OCI-LY7 (cell line): ENCODE results near the gene RPUSD1.

Experiments used
- EZH2phosphoT487 ChIP-seq: fragments of 200-600 bp; sonication (generic); IDR thresholded peaks from 2 replicates; pipeline ENCODE4 v1.6.1; 2018; ENCODE audit warnings: low read depth, borderline replicate concordance, mild to moderate bottlenecking, mixed run types, antibody characterized with exemption, low read length, moderate library complexity, mixed read lengths
- TF ChIP-seq, protein P1 (sequence below): fragments of 200-600 bp; sonication (generic); conservative IDR thresholded peaks from 2 replicates; pipeline ENCODE4 v1.5.1; 2014; ENCODE audit warnings: mild to moderate bottlenecking, antibody characterized with exemption, low read length, moderate library complexity, mixed read lengths

DNA sequence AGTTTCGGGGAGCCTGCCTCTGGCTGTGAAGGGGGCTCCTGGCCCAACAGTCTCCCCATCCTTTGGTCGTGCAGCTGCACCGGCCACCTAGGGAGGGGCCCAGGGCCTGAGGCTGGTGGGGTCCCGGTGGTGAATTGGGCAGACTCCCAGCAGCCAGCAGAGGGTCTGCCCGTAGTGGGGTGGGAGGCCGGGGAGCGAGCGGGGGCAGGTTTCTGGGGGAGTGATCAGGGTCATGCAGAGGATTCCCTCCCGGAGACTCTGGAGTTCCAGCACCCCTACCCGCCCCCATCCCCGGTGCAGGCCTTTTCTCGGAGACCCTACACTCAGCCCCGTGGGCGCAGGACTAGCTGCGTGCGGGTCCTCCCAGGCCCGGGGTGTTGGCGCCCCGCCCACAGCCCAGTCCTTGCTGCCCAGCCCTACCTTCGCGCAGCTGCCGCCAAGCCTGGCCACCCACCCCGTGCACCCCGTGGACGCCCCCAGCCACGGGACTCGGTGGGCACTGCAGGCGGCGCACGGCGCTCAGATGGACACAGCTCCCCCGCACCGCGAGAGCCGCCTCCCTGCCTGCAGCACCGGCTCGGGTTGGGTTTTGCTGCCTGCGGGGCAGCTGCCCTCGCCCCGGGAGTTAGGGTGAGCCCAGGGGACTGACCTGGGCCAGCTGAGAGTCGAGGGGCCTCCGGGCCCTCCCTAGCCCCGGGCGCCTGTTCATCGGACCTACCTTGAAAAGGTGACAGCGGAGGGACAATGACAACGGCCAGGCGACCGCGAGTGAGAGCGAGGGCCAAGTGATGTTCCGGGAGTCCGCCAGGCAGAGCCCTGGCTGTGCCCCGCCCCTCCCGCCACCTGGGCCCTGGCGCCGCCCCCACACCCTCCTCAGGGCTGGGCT is 12.0 kb upstream of the RPUSD1 start, which contains the start of gene GNG13:
- TF ChIP-seq, protein P1, sequence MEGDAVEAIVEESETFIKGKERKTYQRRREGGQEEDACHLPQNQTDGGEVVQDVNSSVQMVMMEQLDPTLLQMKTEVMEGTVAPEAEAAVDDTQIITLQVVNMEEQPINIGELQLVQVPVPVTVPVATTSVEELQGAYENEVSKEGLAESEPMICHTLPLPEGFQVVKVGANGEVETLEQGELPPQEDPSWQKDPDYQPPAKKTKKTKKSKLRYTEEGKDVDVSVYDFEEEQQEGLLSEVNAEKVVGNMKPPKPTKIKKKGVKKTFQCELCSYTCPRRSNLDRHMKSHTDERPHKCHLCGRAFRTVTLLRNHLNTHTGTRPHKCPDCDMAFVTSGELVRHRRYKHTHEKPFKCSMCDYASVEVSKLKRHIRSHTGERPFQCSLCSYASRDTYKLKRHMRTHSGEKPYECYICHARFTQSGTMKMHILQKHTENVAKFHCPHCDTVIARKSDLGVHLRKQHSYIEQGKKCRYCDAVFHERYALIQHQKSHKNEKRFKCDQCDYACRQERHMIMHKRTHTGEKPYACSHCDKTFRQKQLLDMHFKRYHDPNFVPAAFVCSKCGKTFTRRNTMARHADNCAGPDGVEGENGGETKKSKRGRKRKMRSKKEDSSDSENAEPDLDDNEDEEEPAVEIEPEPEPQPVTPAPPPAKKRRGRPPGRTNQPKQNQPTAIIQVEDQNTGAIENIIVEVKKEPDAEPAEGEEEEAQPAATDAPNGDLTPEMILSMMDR = no peak
- no peak for TF ChIP-seq EZH2phosphoT487
